Stimulated activated CD4-positive, alpha-beta T cell treated with anti-CD3 and anti-CD28 coated beads, TNF-alpha, amount 100 ng/mL, for 4 hours (primary cell): ENCODE measurements around the gene NOS1.

ENCODE experiments used
- DNase-seq, 3 experiments: peaks; one replicate each; pipeline ENCODE4 v3.0.0-alpha.2; 2020; ENCODE audit warnings: low read depth in 3 of 3

Gene NOS1

DNA sequence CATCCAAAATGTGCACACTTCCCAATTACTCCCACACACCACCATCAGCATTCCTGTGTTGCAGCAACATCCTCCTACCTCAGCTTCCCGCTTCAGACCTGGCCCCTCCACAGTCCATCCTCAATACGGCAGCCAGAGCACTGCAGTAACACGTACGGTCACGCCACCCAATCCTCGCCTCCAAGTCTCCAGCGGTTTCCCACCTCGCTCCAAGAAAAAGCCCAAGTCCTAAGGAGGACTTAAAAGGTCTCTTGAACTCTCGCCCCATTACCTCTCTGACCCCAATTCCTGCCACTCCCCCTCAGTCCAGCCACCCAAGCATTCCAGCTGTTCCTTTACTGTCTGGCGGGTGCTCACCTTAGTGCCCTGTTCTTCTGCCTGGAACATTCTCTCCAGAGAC lies 183.1 kb downstream of the NOS1 start:
- DNase-seq = no peak

- no peak for DNase-seq
Observed at GRCh38 chr12:117172168-117172567, 189.3 kb downstream of the NOS1 start.

- DNase-seq = no peak
Observed at GRCh38 chr12:117171499-117172162, 189.8 kb downstream of the NOS1 start.

- no peak for DNase-seq
Observed at GRCh38 chr12:117169548-117169947, 191.9 kb downstream of the NOS1 start.

- no peak for DNase-seq
Observed at GRCh38 chr12:117168976-117169375, 192.4 kb downstream of the NOS1 start.

DNA sequence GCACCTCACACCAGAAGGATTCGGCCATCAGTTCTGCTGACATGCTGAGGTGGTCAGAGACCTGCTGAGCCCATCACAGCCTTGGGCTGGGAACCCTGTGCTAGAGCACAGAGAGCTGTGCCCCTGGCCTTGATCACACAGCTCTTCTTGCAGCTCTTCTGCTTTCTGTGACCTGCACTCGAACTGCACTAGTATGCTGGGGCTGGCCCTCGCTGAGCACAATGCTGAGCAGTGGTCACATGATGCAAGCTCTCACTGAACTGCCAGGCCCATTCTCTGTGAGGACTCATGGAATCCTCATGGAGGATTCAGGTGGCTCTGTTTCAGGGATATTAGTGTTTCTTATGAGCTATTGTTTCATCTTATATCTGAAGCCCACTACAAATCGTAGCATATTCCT lies 193.7 kb downstream of the NOS1 start:
- no peak for DNase-seq

GRCh38 chr12:117166107-117166506 lies 195.3 kb downstream of the NOS1 start:
- no peak for DNase-seq

DNA sequence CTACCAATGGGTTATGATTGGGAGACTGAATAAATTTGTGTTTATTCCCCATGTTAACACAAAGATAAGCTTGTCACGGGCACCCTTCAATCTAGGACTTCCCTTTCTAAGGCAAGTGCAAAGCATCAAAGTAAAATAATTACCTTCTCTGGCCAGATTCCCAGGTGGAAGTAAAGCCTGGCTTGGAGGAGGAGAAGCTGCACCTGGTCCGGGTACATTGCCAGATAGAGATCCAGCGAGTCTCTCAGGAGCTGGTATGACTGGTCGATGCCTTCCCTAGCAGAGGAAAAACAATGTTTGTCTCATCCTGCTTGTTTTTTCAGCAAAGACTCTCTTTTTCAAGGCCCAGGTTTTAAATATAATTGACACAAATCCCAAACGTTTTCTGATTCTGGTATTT lies 196.1 kb downstream of the NOS1 start:
- DNase-seq = no peak

GRCh38 chr12:117162633-117163032 lies 198.8 kb downstream of the NOS1 start:
- no peak for DNase-seq

DNA sequence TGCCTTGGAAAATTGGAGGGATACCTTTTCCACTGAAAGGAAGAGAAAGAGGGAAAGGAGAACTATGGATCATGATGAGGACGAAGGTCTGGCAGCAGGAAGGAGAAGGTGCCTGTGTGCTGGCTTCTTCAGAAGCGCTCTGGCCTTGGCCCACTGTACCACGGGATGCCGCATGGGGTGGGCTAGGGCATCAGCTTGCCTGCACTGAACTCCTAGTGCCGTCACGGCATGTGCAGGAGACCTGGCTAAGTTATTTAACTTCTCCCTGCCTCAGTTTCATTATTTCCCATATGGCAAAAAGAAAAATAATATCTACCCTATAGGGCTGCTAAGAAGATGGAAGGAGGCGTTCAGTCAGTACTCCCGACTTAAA lies 199.3 kb downstream of the NOS1 start:
- DNase-seq = no peak

GRCh38 chr12:117161460-117162166 lies 199.8 kb downstream of the NOS1 start:
- no peak for DNase-seq

DNA sequence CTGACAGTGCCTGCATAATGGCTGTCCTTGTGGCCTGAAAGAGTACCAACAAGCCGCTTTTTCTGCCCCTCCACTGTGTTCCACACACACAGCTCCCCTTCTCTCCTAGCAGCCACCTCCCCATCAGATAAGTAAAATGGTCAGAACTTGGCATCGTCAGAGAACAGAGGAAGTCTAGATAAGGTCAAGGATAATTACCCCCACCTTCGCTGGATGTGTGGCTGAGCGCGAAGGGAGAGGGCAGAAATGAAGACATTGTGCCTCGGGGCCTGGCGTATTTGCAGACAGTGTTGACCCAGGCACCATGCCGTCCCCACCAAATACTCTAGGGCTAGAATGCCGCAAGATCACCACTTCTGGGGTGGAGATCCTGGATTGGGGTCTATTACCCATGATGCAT lies 201.8 kb downstream of the NOS1 start:
- DNase-seq = no peak

- no peak for DNase-seq
Observed at GRCh38 chr12:117158911-117159553, 202.4 kb downstream of the NOS1 start.
